ENCODE measurements around the gene MRPL2. TPM values are rescaled to one million over a fixed set of nuclear protein-coding genes. Genes with fewer than 3 reads are reported as not detected.
"Not testable (repeated sequence)": the region's sequence is repeated elsewhere in the genome, so short reads cannot be mapped to it uniquely, and the experiment has no call there.

The MRPL2 gene
- total RNA-seq, 1 donor from 2014 or later = 16.9 TPM

GRCh38 chr6:43082806-43083655, 23.8 kb upstream of the MRPL2 start:
- no peak for DNase-seq (ENCODE audit: low read depth)
- no peak for TF ChIP-seq CTCF (conservative IDR thresholded peaks at IDR 0.05; ENCODE audit: low read depth, low read length)
- H3K4me3 ChIP-seq (ENCODE audit: low read depth, low read length) = no peak overlapping the region

GRCh38 chr6:43081922-43082321, 22.7 kb upstream of the MRPL2 start:
- not testable (repeated sequence) for H3K4me3 ChIP-seq (ENCODE audit: low read depth, low read length); DNase-seq (ENCODE audit: low read depth)

DNA sequence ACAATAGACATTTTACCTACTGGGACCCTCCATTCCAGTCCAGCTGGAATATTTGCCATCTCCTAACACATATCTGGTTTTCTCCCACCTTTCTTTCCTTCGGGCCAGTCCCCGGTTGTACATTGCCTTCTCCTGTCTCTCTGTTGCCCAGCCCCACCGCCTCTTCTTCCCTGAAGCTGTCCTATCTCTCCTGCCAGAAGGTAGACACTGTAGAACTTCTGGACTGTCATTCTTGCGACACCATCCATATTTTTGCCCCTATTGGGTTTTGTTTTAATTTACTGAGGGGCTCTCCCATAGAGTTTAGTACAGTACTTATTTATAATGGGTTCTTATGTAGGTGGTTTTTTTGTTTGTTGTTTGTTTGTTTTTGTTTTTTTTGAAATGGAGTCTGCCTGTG, 21.8 kb upstream of the MRPL2 start:
- no peak for TF ChIP-seq CTCF (conservative IDR thresholded peaks at IDR 0.05; ENCODE audit: low read depth, low read length)
- no peak overlapping the region for H3K4me3 ChIP-seq (ENCODE audit: low read depth, low read length)
- no peak for DNase-seq (ENCODE audit: low read depth)

DNA sequence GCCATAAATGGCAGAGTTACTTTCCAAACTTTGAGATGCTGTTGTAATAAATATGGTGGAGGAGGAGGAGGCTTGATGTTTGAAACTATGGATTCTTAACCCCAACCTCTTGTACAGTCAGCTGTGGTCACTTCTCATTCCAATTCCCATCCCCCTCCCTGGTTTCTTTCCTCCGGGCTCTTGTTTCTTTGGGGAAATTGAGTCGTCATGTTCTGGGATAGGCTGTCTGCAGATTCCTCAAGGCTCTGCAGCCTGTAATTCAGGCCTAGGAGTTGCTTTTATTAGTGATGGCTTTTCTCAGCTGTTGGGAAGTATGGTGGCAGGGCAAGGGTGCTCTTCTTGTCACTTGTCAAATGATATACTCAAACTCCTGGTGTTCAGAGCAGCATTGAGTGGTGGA, 19.5 kb upstream of the MRPL2 start:
- TF ChIP-seq CTCF (conservative IDR thresholded peaks at IDR 0.05; ENCODE audit: low read depth, low read length) = no peak
- DNase-seq (ENCODE audit: low read depth) = no peak
- no peak overlapping the region for H3K4me3 ChIP-seq (ENCODE audit: low read depth, low read length)

DNA sequence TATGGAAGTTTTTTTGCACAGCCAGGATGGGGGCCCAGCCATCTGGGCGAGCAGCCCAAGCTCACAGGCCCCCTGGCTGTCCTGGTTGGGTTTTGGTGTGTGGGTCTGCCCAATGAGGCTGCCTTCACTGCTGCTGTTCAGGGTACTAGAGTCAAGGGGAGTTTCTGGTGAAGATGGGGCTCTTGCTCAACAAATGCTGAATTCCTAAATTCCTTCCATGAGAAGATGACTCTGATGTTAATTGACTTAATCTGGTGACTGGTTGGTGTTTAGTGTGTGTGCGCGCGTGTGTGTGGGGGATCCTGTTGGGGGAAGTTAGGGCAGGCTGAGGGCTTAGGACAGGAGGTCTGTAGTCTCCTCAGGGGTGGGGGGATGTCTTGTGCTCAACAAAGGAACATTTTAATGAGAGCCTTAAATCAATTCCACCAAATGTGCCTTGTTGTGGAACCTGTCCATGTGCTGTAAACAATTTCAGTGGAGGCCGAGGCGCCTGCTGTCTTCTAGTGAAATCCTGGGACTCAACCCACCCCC, 18.8 kb upstream of the MRPL2 start:
- DNase-seq (ENCODE audit: low read depth) = no peak
- peak overlapping the region; percentile 77 for H3K4me3 ChIP-seq (ENCODE audit: low read depth, low read length)
- TF ChIP-seq CTCF (conservative IDR thresholded peaks at IDR 0.05; ENCODE audit: low read depth, low read length) = no peak

DNA sequence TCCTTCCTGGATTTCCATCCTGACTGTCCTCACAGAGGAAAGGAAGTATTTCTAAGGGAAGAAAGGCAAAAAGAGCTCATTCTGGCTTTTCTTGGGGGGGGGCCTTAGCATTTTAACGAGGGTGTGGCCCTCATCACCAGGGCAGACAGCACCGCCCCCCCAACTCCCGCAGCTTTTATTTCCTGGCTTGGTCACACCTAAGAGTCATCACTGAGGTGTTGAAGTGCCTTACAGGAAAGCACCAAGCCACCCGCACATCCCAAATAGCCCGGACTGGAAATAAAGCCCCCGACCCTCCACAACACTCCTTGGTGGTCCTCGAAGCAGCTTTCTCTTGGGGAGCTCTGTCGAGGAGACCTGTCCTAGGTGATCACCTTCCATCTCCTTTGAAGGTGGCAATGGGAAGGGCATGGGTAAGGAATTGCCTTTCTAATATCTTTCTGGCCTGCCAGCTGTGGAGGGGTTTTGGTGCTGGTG, 18.1 kb upstream of the MRPL2 start:
- no peak for DNase-seq (ENCODE audit: low read depth)
- no peak for TF ChIP-seq CTCF (conservative IDR thresholded peaks at IDR 0.05; ENCODE audit: low read depth, low read length)

DNA sequence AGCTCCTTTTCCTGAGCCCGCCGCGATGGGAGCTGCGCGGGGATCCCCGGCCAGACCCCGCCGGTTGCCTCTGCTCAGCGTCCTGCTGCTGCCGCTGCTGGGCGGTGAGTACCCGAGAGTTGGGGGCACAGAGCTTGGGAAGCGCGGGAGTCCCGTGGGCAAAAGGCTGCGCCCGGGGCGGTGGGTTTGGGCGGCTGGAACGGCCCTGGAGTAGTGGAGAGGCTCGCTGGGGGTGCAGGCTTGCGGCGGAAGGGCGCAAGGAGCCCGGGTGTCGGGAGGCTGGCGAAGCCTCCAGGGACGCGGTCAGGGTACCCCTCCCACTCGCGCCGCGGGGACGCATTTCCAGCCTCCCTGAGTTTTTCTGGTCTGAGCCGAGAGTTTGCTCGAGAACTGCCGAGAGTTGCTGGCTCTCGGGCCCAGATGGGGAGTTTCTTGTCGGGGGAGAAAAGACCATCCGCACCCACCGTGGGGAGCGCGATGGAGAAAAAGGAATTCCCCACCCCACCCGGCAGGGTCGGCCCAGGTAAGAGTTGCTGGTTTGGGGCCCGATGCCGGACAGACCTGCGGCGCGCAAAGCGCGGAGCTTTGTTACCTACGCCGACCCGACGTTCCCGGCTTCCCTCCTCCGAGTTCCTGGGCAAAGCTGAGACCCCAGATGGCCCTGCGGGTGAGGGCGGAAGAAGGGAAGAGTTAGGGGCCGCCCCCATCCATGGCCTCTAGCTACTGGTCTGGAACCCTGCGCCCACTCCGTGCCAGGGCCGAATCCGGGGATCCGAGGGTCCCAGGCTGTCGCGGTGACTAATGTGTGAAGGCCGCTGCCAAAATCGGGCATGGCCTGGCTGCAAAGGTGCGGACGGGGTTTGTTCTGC, 17.5 kb upstream of the MRPL2 start:
- no peak for DNase-seq (ENCODE audit: low read depth)

More for the DNA sequence above, 18.1 kb upstream of the MRPL2 start:
- peak overlapping the region; percentile 77 for H3K4me3 ChIP-seq (ENCODE audit: low read depth, low read length)

More for the DNA sequence above, 17.5 kb upstream of the MRPL2 start:
- TF ChIP-seq CTCF (conservative IDR thresholded peaks at IDR 0.05; ENCODE audit: low read depth, low read length) = no peak
- H3K4me3 ChIP-seq (ENCODE audit: low read depth, low read length) = peak overlapping the region; percentile 77
